Stimulated activated CD8-positive, alpha-beta memory T cell treated with anti-CD3 and anti-CD28 coated beads, Interleukin-15, amount 100 ng/mL, for 1 hour (primary cell): ENCODE data around the gene KCNJ6.
"Not testable (repeated sequence)": the region's sequence is repeated elsewhere in the genome, so short reads cannot be mapped to it uniquely, and the experiment has no call there.

Source experiments
- DNase-seq: peaks from one replicate; pipeline ENCODE4 v3.0.0-alpha.2; 2020; ENCODE audit warnings: low read depth

The KCNJ6 gene

GRCh38 chr21:37595944-37596343 is 320.3 kb downstream of the KCNJ6 start:
- DNase-seq = no peak

- no peak for DNase-seq
Observed at GRCh38 chr21:37594472-37594951, 321.7 kb downstream of the KCNJ6 start.

- no peak for DNase-seq
Observed at GRCh38 chr21:37593740-37594471, 322.4 kb downstream of the KCNJ6 start.

GRCh38 chr21:37593015-37593414 is 323.2 kb downstream of the KCNJ6 start:
- DNase-seq = no peak

GRCh38 chr21:37592496-37592895 is 323.8 kb downstream of the KCNJ6 start:
- no peak for DNase-seq

GRCh38 chr21:37591994-37592393 is 324.3 kb downstream of the KCNJ6 start:
- DNase-seq = not testable (repeated sequence)

GRCh38 chr21:37590836-37591235 is 325.4 kb downstream of the KCNJ6 start:
- DNase-seq = not testable (repeated sequence)

- not testable (repeated sequence) for DNase-seq
Observed at GRCh38 chr21:37588644-37589043, 327.6 kb downstream of the KCNJ6 start.

GRCh38 chr21:37587635-37588177 is 328.6 kb downstream of the KCNJ6 start:
- no peak for DNase-seq

GRCh38 chr21:37587203-37587602 is 329.1 kb downstream of the KCNJ6 start:
- no peak for DNase-seq

GRCh38 chr21:37582590-37582989 is 333.7 kb downstream of the KCNJ6 start:
- no peak for DNase-seq

- DNase-seq = no peak
Observed at GRCh38 chr21:37580666-37581065, 335.6 kb downstream of the KCNJ6 start.

GRCh38 chr21:37579356-37579755 is 336.9 kb downstream of the KCNJ6 start:
- DNase-seq = no peak

GRCh38 chr21:37578471-37579126 is 337.7 kb downstream of the KCNJ6 start:
- no peak for DNase-seq

- DNase-seq = not testable (repeated sequence)
Observed at GRCh38 chr21:37576929-37577328, 339.3 kb downstream of the KCNJ6 start.

GRCh38 chr21:37575580-37575979 is 340.7 kb downstream of the KCNJ6 start:
- DNase-seq = no peak

GRCh38 chr21:37574751-37575150 is 341.5 kb downstream of the KCNJ6 start:
- no peak for DNase-seq

GRCh38 chr21:37574316-37574715 is 341.9 kb downstream of the KCNJ6 start:
- no peak for DNase-seq

GRCh38 chr21:37571442-37571841 is 344.8 kb downstream of the KCNJ6 start:
- no peak for DNase-seq

- no peak for DNase-seq
Observed at GRCh38 chr21:37568916-37569315, 347.3 kb downstream of the KCNJ6 start.

GRCh38 chr21:37568415-37568814 is 347.8 kb downstream of the KCNJ6 start:
- DNase-seq = no peak

- DNase-seq = no peak
Observed at GRCh38 chr21:37566790-37567615, 349.3 kb downstream of the KCNJ6 start.
